Hematopoietic multipotent progenitor cell treated with erythropoietin and hydrocortisone succinate and interleukin-3 and kit ligand, for 15 days (in vitro differentiated cells): ENCODE data around the gene PPIF.

Experiments
- DNase-seq: peaks from one replicate; pipeline ENCODE4 v3.0.0-alpha.2; 2015; ENCODE audit warnings: low spot score

The PPIF gene

GRCh38 chr10:79375321-79376077, 28.2 kb downstream of the PPIF start:
- DNase-seq, result no peak

GRCh38 chr10:79376078-79376628, 28.9 kb downstream of the PPIF start:
- no peak for DNase-seq

GRCh38 chr10:79376751-79377556, 29.7 kb downstream of the PPIF start:
- DNase-seq, result no peak

- no peak for DNase-seq
Measured at GRCh38 chr10:79377557-79378382, 30.5 kb downstream of the PPIF start.

- no peak for DNase-seq
Measured at GRCh38 chr10:79378383-79378646, 31.0 kb downstream of the PPIF start.

GRCh38 chr10:79378647-79379511, 31.6 kb downstream of the PPIF start:
- no peak for DNase-seq

GRCh38 chr10:79379512-79380124, 32.3 kb downstream of the PPIF start:
- DNase-seq, result no peak

- DNase-seq, result no peak
Measured at GRCh38 chr10:79380125-79380945, 33.1 kb downstream of the PPIF start.

- DNase-seq, result no peak
Measured at GRCh38 chr10:79380946-79381721, 33.9 kb downstream of the PPIF start.

- no peak for DNase-seq
Measured at GRCh38 chr10:79381804-79382221, 34.5 kb downstream of the PPIF start.

GRCh38 chr10:79382491-79382941, 35.2 kb downstream of the PPIF start:
- no peak for DNase-seq

- no peak for DNase-seq
Measured at GRCh38 chr10:79383974-79384606, 36.8 kb downstream of the PPIF start.

GRCh38 chr10:79384773-79385391, 37.6 kb downstream of the PPIF start:
- DNase-seq, result no peak

GRCh38 chr10:79385392-79385795, 38.1 kb downstream of the PPIF start:
- no peak for DNase-seq

- no peak for DNase-seq
Measured at GRCh38 chr10:79385804-79386531, 38.7 kb downstream of the PPIF start.

- DNase-seq, result no peak
Measured at GRCh38 chr10:79386637-79387465, 39.6 kb downstream of the PPIF start.
